Left lung (tissue), 10 donors: ENCODE measurements around the gene GRIN2C. TPM values are rescaled to one million over a fixed set of nuclear protein-coding genes. Genes with fewer than 3 reads are reported as not detected.

Experiments
- ATAC-seq: fragments of 200-7000 bp; cut with Tn5 transposase; one replicate; pipeline ENCODE4 v1.9.1; 2020; ENCODE audit warnings: moderate library complexity
- DNase-seq, 4 donors: peaks; one replicate each; pipeline ENCODE4 v3.0.0-alpha.2; 2013 to 2020
- H3K27ac ChIP-seq, 2 donors: fragments of 200-600 bp; sonication (generic) in 1 of 2; one replicate each; pipeline versions ENCODE4 v1.5.0 to v1.8.0; 2020 to 2021
- H3K27me3 ChIP-seq, 2 donors: fragments of 200-600 bp; sonication (generic) in 1 of 2; one replicate each; pipeline versions ENCODE4 v1.5.0 to v1.8.0; 2020 to 2021
- H3K36me3 ChIP-seq, 2 donors: fragments of 200-600 bp; sonication (generic) in 1 of 2; one replicate each; pipeline versions ENCODE4 v1.5.0 to v1.8.0; 2020 to 2021
- H3K4me1 ChIP-seq, 2 donors: fragments of 200-600 bp; one replicate each; pipeline ENCODE4 v1.8.0; 2021
- H3K4me3 ChIP-seq, 2 donors: fragments of 200-600 bp; sonication (generic) in 1 of 2; one replicate each; pipeline versions ENCODE4 v1.5.0 to v1.8.0; 2020 to 2021; ENCODE audit warnings: mild to moderate bottlenecking in 1 of 2
- H3K9me3 ChIP-seq, 2 donors: fragments of 200-600 bp; sonication (generic) in 1 of 2; one replicate each; pipeline versions ENCODE4 v1.5.0 to v1.8.0; 2020 to 2021
- intact Hi-C, 2 donors: fragments of 100-400 bp; cut with DNase I; formaldehyde crosslinking; loops; one replicate each; pipeline versions ENCODE4 v1.11.2 to v1.14.2; 2022
- polyA plus RNA-seq, 6 donors: library from polyadenylated mRNA; unstranded; fragments of 120-200 nt; gene quantifications; one replicate each; pipeline ENCODE4 v1.2.1, GENCODE V29; 2013; ENCODE audit not compliant: insufficient read length in 6 of 6
- total RNA-seq, 2 donors: library from RNA; stranded (reverse); fragmentation: NEBNext Ultra II Directional; extraction: Animal tissue kit (Norgen Biotek cat#: 25700); gene quantifications; one replicate each; pipeline ENCODE4 v1.2.1, GENCODE V29; 2021
- TF ChIP-seq, protein P1 (sequence below), 2 donors: fragments of 200-600 bp; sonication (generic) in 1 of 2; IDR thresholded peaks; one replicate each; pipeline versions ENCODE4 v1.5.0 to v1.8.0; 2021; ENCODE audit warnings: antibody characterized with exemption in 2 of 2
- donor health status: DM: no; HTN: yes; CAD: no.
- donor health status: DM: no; HTN: no; CAD: no.

GRIN2C gene
- total and polyA plus RNA-seq, 8 donors, result 0.15 to 0.43 (median 0.26) TPM; not detected in 1

DNA sequence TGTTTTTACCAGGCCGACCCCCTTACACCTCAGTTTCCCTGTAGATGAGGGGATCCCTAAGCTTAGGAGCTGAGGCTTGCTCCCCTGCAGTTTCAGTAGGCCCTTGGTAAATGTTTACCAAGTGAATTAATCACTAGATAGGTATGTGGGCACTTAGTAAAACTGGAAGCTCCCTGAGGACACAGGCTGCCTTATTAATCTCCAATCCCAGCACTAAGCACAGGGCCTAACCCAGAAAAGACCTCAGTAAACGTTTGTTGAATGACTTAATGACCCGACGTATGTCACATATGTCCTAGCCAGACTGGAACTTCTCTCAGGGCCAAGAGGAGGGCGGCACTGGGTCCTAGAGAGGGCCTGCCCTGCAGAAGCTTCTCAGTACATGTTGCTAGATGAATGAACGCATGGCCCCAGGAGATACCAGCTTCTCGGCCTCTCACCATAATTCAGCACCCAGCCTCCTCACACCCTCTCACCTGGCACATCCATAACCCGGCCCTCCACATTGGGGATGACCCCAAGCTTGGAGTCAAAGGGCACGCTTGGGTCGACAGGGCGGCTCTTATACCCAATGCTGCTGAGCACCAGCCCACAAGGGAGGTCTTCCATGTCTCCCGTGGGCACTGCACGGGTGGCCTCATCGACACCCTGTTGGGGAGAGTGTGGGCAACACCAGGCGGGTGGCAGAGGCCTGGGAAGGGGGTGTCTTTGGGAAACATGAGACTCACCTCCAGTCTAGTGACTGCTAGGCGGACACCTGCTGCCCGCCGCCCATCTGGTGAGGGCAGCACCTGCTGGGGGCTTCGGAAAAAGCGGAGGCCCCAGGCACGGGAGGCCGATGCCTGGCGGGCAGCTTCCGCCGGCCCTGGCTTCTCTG, 4.0 kb upstream of the GRIN2C start:
- Histone ChIP-seq H3K27ac (no peak overlapping the region), H3K4me1 (peaks cover 15 to 31% of the 10 kb centered on the region in 2 donors), H3K27me3 (peaks cover 31 to 46% of the 10 kb centered on the region in 2 donors), H3K36me3 (no peaks in the 10 kb centered on the region), H3K9me3 (no peaks in the 10 kb centered on the region), H3K4me3 (no peak overlapping the region)
- ATAC-seq (no peak), DNase-seq (peak in 1 of 4 donors; percentile 80)
- TF ChIP-seq, protein P1, sequence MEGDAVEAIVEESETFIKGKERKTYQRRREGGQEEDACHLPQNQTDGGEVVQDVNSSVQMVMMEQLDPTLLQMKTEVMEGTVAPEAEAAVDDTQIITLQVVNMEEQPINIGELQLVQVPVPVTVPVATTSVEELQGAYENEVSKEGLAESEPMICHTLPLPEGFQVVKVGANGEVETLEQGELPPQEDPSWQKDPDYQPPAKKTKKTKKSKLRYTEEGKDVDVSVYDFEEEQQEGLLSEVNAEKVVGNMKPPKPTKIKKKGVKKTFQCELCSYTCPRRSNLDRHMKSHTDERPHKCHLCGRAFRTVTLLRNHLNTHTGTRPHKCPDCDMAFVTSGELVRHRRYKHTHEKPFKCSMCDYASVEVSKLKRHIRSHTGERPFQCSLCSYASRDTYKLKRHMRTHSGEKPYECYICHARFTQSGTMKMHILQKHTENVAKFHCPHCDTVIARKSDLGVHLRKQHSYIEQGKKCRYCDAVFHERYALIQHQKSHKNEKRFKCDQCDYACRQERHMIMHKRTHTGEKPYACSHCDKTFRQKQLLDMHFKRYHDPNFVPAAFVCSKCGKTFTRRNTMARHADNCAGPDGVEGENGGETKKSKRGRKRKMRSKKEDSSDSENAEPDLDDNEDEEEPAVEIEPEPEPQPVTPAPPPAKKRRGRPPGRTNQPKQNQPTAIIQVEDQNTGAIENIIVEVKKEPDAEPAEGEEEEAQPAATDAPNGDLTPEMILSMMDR (IDR thresholded peaks at IDR 0.05), result no peak
- intact Hi-C loops, result loop anchor here in 1 of 2 donors (2.0 to 5.0 kb wide), 2 partner anchors 71 to 119 kb away; no protein-coding TSS in a partner anchor

- TF ChIP-seq, protein P1 (IDR thresholded peaks at IDR 0.05), result no peak
- H3K27ac ChIP-seq, result no peak overlapping the region
- no peak overlapping the region for H3K4me3 ChIP-seq
- H3K4me1 ChIP-seq, result peaks cover 15 to 31% of the 10 kb centered on the region in 2 donors
- H3K9me3 ChIP-seq, result no peaks in the 10 kb centered on the region
- DNase-seq (peak in 1 of 4 donors; percentile 57), ATAC-seq (no peak)
- intact Hi-C loops, result loop anchor here in 1 of 2 donors (2.0 to 5.0 kb wide), 2 partner anchors 71 to 118 kb away; no protein-coding TSS in a partner anchor
- H3K36me3 ChIP-seq, result no peaks in the 10 kb centered on the region
- H3K27me3 ChIP-seq, result peaks cover 35 to 53% of the 10 kb centered on the region in 2 donors
Measured at GRCh38 chr17:74862919-74863318, 3.2 kb upstream of the GRIN2C start.

DNA sequence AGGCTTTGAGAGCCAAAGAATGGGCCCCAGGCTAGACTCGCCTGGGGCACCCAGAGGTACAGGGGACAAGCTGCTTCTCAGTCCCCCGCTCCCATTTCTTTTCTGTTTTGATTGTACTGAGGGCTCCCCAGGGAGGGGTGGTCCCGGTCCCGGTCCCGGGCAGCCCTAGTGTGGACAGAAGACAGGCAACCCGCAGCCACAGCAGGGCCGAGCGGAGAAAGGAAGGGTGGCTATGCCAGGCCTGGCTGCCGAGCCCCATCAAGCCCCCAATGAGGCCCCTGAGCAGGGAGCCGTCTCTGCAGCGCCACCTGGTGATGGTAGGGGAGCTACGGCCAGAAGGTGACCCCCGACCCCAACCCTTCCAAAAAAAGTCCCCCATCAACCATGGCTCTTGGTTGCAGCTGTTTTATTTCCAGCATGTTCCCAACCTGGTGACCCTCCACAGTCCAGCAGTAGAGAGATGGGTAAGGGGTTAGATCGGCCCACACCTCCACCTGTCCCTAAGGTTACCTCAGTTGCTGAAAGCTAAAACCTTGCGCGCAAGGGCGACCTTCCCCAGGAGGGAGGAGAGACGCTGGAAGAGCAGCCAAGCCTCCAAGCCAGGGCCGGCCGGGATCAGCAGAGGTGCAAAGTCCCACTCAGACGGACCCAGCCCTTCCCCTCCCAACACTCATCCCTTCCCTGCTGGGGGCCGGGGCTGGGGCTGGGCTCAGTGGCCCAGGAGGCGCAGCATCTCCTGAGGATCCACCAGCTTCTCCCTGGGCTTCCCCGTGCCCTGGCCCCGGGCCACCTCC, 2.6 kb upstream of the GRIN2C start:
- DNase-seq (peak; percentile 36 to 87 (median 68)), ATAC-seq (peak; percentile 75)
- Histone ChIP-seq H3K27me3 (peaks cover 35 to 59% of the 10 kb centered on the region in 2 donors), H3K27ac (no peak overlapping the region), H3K9me3 (no peaks in the 10 kb centered on the region), H3K36me3 (no peaks in the 10 kb centered on the region), H3K4me3 (no peak overlapping the region), H3K4me1 (peaks cover 15 to 31% of the 10 kb centered on the region in 2 donors)
- intact Hi-C loops, result loop anchor here in 1 of 2 donors (2.0 to 5.0 kb wide), 2 partner anchors 70 to 118 kb away; no protein-coding TSS in a partner anchor
- TF ChIP-seq, protein P1 (IDR thresholded peaks at IDR 0.05), result peak; percentile 53 to 64

- no peak overlapping the region for H3K27ac ChIP-seq
- intact Hi-C loops, result loop anchor here in 1 of 2 donors (2.0 to 5.0 kb wide), 2 partner anchors 69 to 117 kb away; no protein-coding TSS in a partner anchor
- TF ChIP-seq, protein P1 (IDR thresholded peaks at IDR 0.05), result no peak
- peaks cover 35 to 65% of the 10 kb centered on the region in 2 donors for H3K27me3 ChIP-seq
- DNase-seq, result peak in 1 of 4 donors; percentile 75
- peaks cover 15 to 31% of the 10 kb centered on the region in 2 donors for H3K4me1 ChIP-seq
- no peak for ATAC-seq
- no peaks in the 10 kb centered on the region for H3K9me3 ChIP-seq
- no peaks in the 10 kb centered on the region for H3K36me3 ChIP-seq
- H3K4me3 ChIP-seq, result no peak overlapping the region
Measured at GRCh38 chr17:74861662-74862107, 2.0 kb upstream of the GRIN2C start.
